ENCODE measurements around the gene MYCBP2.
A peak's percentile ranks its signal among the peaks of the same experiment; 100 is the strongest.
"Not testable (repeated sequence)": the region's sequence is repeated elsewhere in the genome, so short reads cannot be mapped to it uniquely, and the experiment has no call there.

MYCBP2 gene

GRCh38 chr13:77026861-77027621 lies 299.9 kb downstream of the MYCBP2 start, which contains the start of gene FBXL3:
Gene FBXL3, minus strand, starts transcription at chr13:77027159. Its CDS starts 5,299 bp downstream, at chr13:77021860.
- DNase-seq = peak; percentile 86

- peak; percentile 82 for DNase-seq
Observed at GRCh38 chr13:77026255-77026860, 300.5 kb downstream of the MYCBP2 start.

- DNase-seq = no peak
Observed at GRCh38 chr13:77022341-77022740, 304.6 kb downstream of the MYCBP2 start.

GRCh38 chr13:77019756-77020155 lies 307.1 kb downstream of the MYCBP2 start:
- no peak for DNase-seq

DNA sequence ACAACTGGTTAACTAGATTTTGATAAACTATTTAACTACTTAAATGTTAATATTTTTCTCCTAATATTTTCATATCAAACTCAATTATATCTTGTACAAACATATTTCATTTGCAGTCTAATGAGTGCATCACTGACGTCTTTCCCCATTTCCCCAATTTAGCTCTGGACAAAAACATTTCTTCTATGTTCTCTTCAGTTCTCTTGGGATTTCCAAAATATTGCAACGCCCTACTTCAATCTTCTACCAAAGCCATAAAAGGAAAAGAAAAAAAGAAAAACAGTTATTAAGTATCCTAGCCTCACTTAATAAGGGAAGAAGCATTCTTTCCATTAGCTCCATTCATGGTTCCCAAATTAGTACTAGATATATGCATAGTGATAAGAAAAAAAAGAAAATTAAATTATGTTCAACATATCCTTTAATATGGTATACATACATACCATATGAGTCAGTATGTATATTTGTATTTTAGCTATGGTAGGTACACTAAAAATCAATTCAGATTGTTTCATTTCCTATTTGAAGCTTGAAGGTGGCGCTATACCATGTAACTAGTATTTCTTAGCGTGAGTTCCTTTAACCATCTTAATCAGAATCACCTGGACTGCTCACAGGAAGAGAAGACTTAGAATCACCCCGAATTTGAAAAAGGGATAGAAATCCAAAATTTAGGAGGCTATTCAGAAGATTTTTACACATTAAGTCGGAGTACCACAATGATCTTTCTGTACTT lies 309.8 kb downstream of the MYCBP2 start:
- no peak for DNase-seq

DNA sequence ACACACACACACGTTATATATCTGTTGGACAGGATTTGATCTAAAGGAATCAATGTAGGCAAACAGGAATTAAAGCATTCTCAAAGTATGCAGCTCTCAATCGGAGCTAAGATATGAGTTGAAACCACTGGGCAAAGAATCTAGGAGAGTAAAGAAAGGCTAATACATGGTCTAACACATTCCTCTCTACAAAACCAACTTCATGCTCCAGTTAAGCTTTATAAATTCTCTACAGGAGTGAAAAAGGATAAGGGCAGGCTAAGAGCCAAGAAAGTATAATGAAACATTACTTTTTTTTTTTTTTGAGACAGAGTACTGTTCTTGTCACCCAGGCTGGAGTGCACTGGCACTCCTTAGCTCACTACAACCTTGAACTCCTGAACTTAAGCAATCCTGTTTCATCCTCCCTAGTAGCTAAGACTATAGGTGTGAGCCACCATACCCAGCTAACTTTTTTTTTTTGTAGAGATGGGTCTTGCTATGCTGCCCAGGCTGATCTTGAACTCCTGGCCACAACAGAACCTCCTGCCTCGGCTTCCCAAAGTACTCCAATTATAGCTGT lies 310.6 kb downstream of the MYCBP2 start:
- DNase-seq = no peak

- no peak for DNase-seq
Observed at GRCh38 chr13:77014906-77015685, 311.8 kb downstream of the MYCBP2 start.

- no peak for DNase-seq
Observed at GRCh38 chr13:77013853-77014542, 312.9 kb downstream of the MYCBP2 start.

- not testable (repeated sequence) for DNase-seq
Observed at GRCh38 chr13:77009719-77010118, 317.2 kb downstream of the MYCBP2 start.

- DNase-seq = no peak
Observed at GRCh38 chr13:77009011-77009410, 317.9 kb downstream of the MYCBP2 start.

- not testable (repeated sequence) for DNase-seq
Observed at GRCh38 chr13:77008337-77008736, 318.6 kb downstream of the MYCBP2 start.

GRCh38 chr13:77002590-77003190 lies 324.2 kb downstream of the MYCBP2 start:
- DNase-seq = no peak

DNA sequence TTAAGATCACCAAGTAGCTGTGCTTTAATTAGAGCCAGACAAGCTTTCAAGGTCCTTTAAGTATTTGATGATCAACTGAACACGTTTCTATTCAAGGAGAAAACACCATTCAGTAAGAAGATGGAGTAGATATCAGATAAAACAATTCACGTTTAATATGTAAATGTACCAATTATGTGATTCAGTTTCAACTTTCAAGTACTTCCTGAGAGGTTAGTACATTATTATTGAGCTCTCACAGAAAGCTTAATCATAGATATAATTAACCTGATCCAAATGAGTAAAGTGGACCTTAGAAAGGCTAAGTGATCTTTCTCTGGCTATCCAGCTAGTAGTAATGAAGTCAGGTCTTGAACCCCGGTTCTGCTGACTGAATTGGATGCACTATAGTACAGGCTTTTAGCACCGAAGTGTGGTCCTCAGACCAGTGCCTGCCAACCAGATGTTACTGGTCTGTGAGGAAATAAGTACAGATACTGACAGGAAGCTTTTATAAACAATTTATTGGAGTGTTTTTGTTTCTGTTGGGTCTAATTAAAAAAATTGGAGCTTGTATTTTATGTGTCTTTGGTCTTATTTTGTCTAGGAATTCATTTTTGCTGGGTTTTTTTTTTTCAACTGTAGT lies 324.8 kb downstream of the MYCBP2 start:
- DNase-seq = no peak

DNA sequence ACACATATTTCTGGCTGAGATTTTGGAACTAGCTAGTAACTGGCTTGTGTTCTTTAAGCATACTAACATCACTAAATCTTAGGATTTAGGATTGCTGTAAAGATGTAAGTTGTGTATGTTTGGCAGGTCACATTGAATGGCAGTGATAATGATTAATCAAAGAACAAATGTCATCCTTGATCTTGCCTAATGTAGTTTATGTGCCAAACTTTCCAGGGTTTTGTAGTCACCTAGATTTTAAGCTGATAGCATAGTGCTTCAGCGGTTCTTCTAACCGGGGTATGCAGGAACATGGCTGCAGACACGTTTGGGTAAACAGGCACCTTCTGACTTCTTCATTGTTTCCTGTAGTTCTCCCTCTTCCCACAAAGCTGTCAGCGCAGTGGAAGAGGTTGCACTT lies 325.4 kb downstream of the MYCBP2 start:
- DNase-seq = no peak

- DNase-seq = no peak
Observed at GRCh38 chr13:77000475-77000874, 326.4 kb downstream of the MYCBP2 start.

All from activated CD4-positive, alpha-beta T cell treated with anti-CD3 and anti-CD28 coated beads for 48 hours (primary cell).